Measurements from ENCODE around the gene ALDH1L1.

Gene ALDH1L1

GRCh38 chr3:126153695-126154360 lies 26.6 kb downstream of the ALDH1L1 start:
- no peak for DNase-seq

DNA sequence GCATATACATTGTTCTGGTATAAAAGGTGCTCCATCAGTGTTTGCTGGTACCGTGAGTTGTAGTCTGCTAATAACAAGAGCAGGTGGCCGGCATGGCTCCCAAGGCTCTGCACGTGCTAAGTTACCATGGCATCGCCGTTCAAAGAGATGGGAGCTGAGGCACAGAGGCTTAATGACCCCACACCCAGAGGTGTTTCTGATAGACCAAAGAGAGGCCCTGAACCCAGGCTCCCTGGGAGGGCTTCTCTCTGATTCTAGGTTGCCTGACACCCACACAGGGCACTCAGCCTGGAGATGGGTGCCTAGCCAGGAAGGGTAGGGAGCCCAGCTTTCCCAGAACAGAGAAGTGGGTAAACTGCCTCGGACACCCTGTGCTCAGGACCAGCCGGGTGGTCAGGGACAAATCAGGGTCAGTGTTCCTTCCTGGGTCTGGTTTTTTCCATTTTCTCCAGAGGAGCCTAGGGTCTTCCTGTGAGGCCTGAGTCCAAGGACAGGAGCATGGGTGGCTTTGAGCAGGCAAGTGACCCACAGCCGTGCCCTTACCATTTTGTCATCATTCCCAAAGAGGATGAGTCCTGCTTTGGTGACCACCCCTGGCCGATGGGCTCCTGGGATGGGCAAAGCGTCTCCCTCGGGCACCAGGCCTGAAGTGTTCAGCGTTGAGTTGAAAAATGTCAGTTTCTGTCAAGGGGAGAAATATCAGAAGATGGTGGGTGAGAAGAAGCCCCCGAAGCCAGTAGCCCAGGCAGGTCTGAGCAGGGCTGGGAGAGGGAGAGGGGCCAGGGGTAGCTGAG lies 27.3 kb downstream of the ALDH1L1 start:
- no peak for DNase-seq

DNA sequence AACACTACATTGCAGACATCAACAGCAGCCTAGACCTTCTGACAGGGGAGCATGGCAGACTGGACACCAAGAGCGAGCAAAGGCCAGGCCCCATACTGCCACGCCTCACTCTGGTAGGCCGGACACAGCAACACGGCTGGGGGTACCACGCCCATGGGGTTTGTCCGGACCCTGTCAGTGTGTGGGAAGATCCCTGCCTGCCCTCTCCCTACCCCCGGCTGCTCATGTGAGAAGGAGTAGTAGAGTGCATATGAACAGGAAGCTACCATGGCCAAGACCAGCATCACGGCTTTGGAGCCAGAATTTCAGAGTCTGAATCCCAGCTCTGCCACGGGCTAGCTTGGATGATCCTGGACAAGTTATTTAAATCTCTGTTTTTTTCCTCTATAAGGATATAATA lies 27.9 kb downstream of the ALDH1L1 start:
- DNase-seq = no peak

- no peak for DNase-seq
Measured at GRCh38 chr3:126151562-126152302, 28.7 kb downstream of the ALDH1L1 start.

GRCh38 chr3:126149960-126150515 lies 30.3 kb downstream of the ALDH1L1 start:
- no peak for DNase-seq

- no peak for DNase-seq
Measured at GRCh38 chr3:126149256-126149902, 31.0 kb downstream of the ALDH1L1 start.

GRCh38 chr3:126147932-126148683 lies 32.3 kb downstream of the ALDH1L1 start:
- no peak for DNase-seq

GRCh38 chr3:126147147-126147931 lies 33.0 kb downstream of the ALDH1L1 start:
- DNase-seq = no peak

GRCh38 chr3:126146525-126147146 lies 33.8 kb downstream of the ALDH1L1 start:
- DNase-seq = no peak

- DNase-seq = no peak
Measured at GRCh38 chr3:126146034-126146433, 34.4 kb downstream of the ALDH1L1 start.

- no peak for DNase-seq
Measured at GRCh38 chr3:126142652-126143051, 37.7 kb downstream of the ALDH1L1 start.

- DNase-seq = no peak
Measured at GRCh38 chr3:126137490-126138130, 42.8 kb downstream of the ALDH1L1 start.

DNA sequence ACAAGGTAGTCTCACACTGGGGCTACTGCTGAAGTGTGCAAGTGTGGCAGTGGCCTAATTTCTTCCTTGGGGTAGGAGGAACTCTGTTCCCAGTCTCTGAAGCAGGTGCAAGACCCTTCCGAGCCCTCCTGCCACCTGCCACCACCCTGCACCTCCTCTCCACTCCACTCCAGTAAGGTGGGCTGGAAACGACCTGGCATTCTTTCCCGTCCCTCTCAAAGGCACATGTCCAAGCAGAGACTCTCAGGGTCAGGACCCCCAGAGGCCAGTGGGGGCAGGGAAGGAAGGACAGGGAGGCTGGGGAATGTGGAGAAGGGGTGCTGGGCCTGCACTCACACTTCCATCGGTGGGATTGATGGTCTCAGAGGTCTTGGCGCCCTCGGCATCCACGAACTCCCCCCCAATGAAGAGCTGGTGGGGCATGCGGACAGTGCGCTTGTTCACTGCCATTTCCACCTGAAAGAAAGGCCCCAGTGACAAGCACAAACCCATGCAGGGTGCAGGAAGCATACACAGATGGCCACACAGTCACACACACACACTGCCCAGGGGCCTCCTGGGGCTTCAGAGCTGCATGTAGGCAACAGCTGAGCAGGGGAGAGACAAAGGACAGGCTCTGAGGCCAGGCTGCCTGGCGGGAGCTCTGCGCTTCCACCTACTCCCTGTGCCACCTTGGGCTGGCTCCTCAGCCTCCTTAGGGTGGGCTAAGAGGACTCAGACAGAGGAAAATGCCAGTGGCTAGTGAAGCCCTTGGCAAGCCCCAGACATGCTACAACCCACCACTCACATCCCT lies 43.8 kb downstream of the ALDH1L1 start:
- DNase-seq = no peak

DNA sequence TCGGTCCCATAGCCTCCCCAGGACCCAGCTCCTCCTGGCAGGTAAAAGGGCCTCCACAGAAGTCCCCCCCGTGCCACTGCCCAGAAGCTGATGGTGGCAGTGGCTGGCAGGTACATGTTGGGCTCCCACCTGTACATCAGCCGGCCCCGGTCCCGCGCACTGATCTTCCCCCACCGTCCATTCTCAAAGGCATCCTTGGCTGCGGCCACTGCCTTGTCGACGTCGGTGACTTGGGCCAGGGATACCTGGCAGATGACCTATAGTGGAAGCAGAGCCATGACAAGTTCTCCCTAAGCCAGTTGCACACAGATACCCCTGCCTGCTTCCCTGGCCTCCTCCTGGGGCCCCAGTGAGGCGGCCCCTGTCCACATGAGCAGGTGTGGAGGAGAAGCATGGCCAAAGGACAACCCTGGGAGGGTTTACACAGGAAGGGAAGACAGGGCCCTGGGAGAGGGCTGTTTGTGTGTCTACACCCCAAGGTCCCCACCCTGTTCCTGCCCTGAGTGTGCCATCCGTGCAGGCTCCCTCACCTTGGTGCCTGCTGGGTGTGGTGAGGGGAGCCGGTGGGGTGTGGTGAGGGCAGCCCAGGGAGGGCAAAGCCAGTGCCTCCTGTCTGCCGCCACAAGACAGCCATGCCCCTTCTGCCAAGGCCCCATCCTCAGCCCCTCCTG lies 44.8 kb downstream of the ALDH1L1 start:
- no peak for DNase-seq

DNA sequence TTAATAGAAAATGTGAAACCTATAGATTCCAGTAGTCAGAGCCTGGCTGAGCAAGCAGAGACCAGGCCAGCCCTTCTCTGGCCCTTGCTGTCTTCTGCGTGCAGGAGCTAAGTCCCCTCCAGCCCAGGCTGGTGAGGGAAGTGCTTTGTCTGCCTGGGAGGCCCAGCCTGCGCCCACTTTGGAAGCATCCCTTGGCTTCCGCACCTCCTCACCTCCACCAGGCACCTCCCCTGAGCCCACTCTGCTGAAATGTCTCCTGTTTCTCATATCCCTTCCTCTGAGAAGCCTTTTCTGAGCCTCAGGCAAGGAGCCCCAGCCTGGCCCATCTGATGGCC lies 45.3 kb downstream of the ALDH1L1 start:
- DNase-seq = no peak

- DNase-seq = peak; percentile 41
Measured at GRCh38 chr3:126134219-126134975, 46.0 kb downstream of the ALDH1L1 start.

GRCh38 chr3:126133606-126134005 lies 46.8 kb downstream of the ALDH1L1 start:
- DNase-seq = no peak
